Rectal smooth muscle tissue (tissue), 1 donor: Measurements from ENCODE around the gene SPTBN2.
A peak's percentile ranks its signal among the peaks of the same experiment; 100 is the strongest.
"Not testable (repeated sequence)": the region's sequence is repeated elsewhere in the genome, so short reads cannot be mapped to it uniquely, and the experiment has no call there.

Source experiments
- H3K27ac ChIP-seq: one replicate; pipeline ENCODE4 v1.7.0; 2013; ENCODE audit warnings: low read depth, low read length, inconsistent platforms
- H3K27me3 ChIP-seq: one replicate; pipeline ENCODE4 v1.7.0; 2013; ENCODE audit warnings: low read length; ENCODE audit not compliant: control insufficient read depth, insufficient read depth
- H3K36me3 ChIP-seq: one replicate; pipeline ENCODE4 v1.7.0; 2013; ENCODE audit warnings: low read length; ENCODE audit not compliant: control insufficient read depth, insufficient read depth
- H3K4me1 ChIP-seq: one replicate; pipeline ENCODE4 v1.7.0; 2013; ENCODE audit warnings: low read length; ENCODE audit not compliant: control insufficient read depth, insufficient read depth
- H3K4me3 ChIP-seq: one replicate; pipeline ENCODE4 v1.7.0; 2013; ENCODE audit warnings: low read length
- H3K9ac ChIP-seq: one replicate; pipeline ENCODE4 v1.7.0; 2013; ENCODE audit warnings: low read length

The SPTBN2 gene

GRCh38 chr11:66659763-66660162, 69.3 kb downstream of the SPTBN2 start:
- H3K36me3 ChIP-seq: peaks cover 11% of the 10 kb centered on the region
- no peaks in the 10 kb centered on the region for H3K4me1 ChIP-seq
- H3K27ac ChIP-seq: no peak overlapping the region
- H3K9ac ChIP-seq: no peak overlapping the region
- H3K27me3 ChIP-seq: no peaks in the 10 kb centered on the region
- no peak overlapping the region for H3K4me3 ChIP-seq

GRCh38 chr11:66653123-66653522, 75.9 kb downstream of the SPTBN2 start:
- Histone ChIP-seq H3K36me3 (peaks cover 10% of the 10 kb centered on the region), H3K27me3 (no peaks in the 10 kb centered on the region), H3K4me1 (no peaks in the 10 kb centered on the region), H3K4me3 (no peak overlapping the region), H3K27ac (no peak overlapping the region), H3K9ac (no peak overlapping the region)

GRCh38 chr11:66652651-66653050, 76.4 kb downstream of the SPTBN2 start:
- H3K27ac ChIP-seq: no peak overlapping the region
- peaks cover 10% of the 10 kb centered on the region for H3K36me3 ChIP-seq
- H3K27me3 ChIP-seq: no peaks in the 10 kb centered on the region
- H3K9ac ChIP-seq: no peak overlapping the region
- no peaks in the 10 kb centered on the region for H3K4me1 ChIP-seq
- H3K4me3 ChIP-seq: no peak overlapping the region

- Histone ChIP-seq H3K4me1 (no peaks in the 10 kb centered on the region), H3K27me3 (no peaks in the 10 kb centered on the region), H3K9ac (no peak overlapping the region), H3K4me3 (no peak overlapping the region), H3K27ac (no peak overlapping the region), H3K36me3 (peaks cover 16% of the 10 kb centered on the region)
Measured at GRCh38 chr11:66651016-66651415, 78.0 kb downstream of the SPTBN2 start.

GRCh38 chr11:66649903-66650302, 79.1 kb downstream of the SPTBN2 start:
- no peak overlapping the region for H3K27ac ChIP-seq
- H3K4me1 ChIP-seq: peaks cover 5% of the 10 kb centered on the region
- H3K4me3 ChIP-seq: no peak overlapping the region
- no peak overlapping the region for H3K9ac ChIP-seq
- H3K36me3 ChIP-seq: peaks cover 18% of the 10 kb centered on the region
- H3K27me3 ChIP-seq: no peaks in the 10 kb centered on the region

- H3K27ac ChIP-seq: no peak overlapping the region
- H3K36me3 ChIP-seq: peaks cover 27% of the 10 kb centered on the region
- H3K9ac ChIP-seq: no peak overlapping the region
- H3K27me3 ChIP-seq: no peaks in the 10 kb centered on the region
- peaks cover 26% of the 10 kb centered on the region for H3K4me1 ChIP-seq
- no peak overlapping the region for H3K4me3 ChIP-seq
Measured at GRCh38 chr11:66646828-66647227, 82.2 kb downstream of the SPTBN2 start.

GRCh38 chr11:66643745-66644437, 85.1 kb downstream of the SPTBN2 start:
- Histone ChIP-seq H3K9ac (no peak overlapping the region), H3K4me1 (peaks cover 46% of the 10 kb centered on the region), H3K4me3 (no peak overlapping the region), H3K27ac (no peak overlapping the region), H3K36me3 (peaks cover 33% of the 10 kb centered on the region), H3K27me3 (no peaks in the 10 kb centered on the region)

GRCh38 chr11:66641834-66642233, 87.2 kb downstream of the SPTBN2 start:
- Histone ChIP-seq H3K4me3 (peak overlapping the region; percentile 51), H3K4me1 (peaks cover 55% of the 10 kb centered on the region), H3K27me3 (no peaks in the 10 kb centered on the region), H3K36me3 (peaks cover 33% of the 10 kb centered on the region), H3K27ac (no peak overlapping the region), H3K9ac (no peak overlapping the region)

- H3K4me3 ChIP-seq: peak overlapping the region; percentile 99
- not testable (repeated sequence) for H3K9ac ChIP-seq, H3K27ac ChIP-seq, H3K27me3 ChIP-seq
- peaks cover 27% of the 10 kb centered on the region for H3K36me3 ChIP-seq
- H3K4me1 ChIP-seq: peaks cover 49% of the 10 kb centered on the region
Measured at GRCh38 chr11:66639814-66640340, 89.1 kb downstream of the SPTBN2 start.

- H3K27me3 ChIP-seq: no peaks in the 10 kb centered on the region
- H3K4me1 ChIP-seq: peaks cover 44% of the 10 kb centered on the region
Measured at GRCh38 chr11:66639066-66639813, 89.8 kb downstream of the SPTBN2 start.

GRCh38 chr11:66638177-66639065, 90.6 kb downstream of the SPTBN2 start, which contains the start of gene RBM4:
Gene RBM4 (plus strand): TSS chr11:66638703. CDS start chr11:66639712, 1,009 bp downstream.
- Histone ChIP-seq H3K27me3 (no peaks in the 10 kb centered on the region), H3K27ac (peak within 1 kb of the TSS; percentile 94), H3K36me3 (peaks cover 23% of the 10 kb centered on the region), H3K4me1 (peaks cover 38% of the 10 kb centered on the region), H3K4me3 (peak within 1 kb of the TSS; percentile 99), H3K9ac (peak within 1 kb of the TSS; percentile 100)

More at GRCh38 chr11:66639066-66639813, 89.8 kb downstream of the SPTBN2 start:
- Histone ChIP-seq H3K4me3 (peak overlapping the region; percentile 99), H3K36me3 (peaks cover 28% of the 10 kb centered on the region), H3K9ac (peak overlapping the region; percentile 100), H3K27ac (peak overlapping the region; percentile 94)
